GM21576 (cell line): Measurements from ENCODE around the gene RHOT1.
"Not testable (repeated sequence)": the region's sequence is repeated elsewhere in the genome, so short reads cannot be mapped to it uniquely, and the experiment has no call there.

Source experiments
- ATAC-seq: cut with Tn5 transposase; IDR thresholded peaks from one replicate; pipeline ENCODE4 v1.9.1; 2021; ENCODE audit warnings: mild to moderate bottlenecking, moderate library complexity; ENCODE audit not compliant: unreplicated experiment

The RHOT1 gene

DNA sequence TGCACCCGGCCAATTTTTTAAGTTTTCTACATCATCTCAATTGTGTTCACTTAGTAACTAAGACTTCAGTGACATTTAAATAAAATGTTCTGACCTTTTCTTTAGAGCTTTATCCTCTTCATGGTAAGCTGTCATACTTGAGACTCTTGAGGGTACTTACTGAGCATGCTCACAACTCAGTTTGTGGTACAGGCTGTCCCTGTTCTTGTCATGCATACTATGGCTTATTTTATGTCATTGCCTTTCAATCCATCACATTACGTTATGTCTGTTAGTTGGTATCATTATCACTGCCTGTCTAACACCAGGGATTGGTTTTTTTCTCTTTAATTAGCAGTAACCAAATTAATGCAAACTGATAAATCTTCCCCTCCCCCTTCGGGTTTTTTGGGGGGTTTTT lies 81.4 kb downstream of the RHOT1 start:
- no peak for ATAC-seq

DNA sequence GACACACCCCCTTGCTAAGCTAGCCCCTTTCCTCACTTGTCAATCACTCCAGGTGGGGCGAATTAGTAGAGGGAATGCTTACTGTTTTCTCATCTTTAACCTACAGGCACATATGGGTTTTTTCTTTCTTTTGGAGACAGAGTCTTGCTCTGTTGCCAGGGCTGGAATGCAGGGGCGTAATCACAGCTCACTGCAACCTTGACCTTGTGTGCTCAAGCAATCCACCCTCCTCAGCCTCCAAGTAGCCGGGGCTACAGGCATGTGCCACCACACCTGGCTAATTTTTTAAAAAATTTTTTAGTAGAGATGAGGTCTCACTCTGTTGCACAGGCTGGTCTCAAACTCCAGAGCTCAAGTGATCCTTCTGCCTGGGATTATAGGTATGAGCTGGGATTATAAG lies 84.6 kb downstream of the RHOT1 start:
- ATAC-seq, result no peak

DNA sequence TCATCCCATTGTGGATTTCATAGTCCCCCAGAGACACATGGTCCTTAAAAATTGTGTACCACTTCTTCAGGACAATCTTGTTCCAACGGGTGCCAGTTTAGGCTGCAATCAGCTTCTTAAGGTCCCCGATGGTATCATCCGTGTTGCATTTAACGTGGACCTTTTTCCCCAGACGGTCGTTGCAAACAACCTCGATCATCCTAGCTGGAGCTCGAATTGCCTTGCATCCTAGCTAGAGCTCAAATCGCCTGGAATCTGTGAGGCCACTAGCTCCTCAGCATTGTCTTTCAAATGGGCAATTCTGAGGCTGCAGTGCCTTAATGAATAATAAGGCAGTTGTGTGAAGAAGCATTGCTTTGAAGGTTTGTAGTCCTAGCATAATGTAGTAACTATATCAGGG lies 85.6 kb downstream of the RHOT1 start:
- ATAC-seq, result no peak

DNA sequence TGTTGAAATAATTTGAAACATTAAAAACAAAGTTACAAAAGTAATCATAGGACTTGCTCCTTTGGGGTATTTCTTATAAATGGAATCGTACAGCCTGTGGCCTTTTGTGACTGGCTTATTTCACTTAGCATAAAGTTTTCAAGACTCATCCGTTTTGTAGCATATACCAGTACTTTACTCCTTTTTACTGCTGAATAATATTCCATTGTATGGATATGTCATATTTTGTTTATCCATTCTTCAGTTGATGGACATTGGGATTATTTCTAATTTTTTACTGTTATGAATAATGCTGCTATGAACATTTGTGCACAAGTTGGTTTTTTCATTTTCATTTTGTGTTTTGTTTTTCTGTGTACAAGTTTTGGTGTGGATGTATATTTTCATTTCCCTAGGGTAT lies 93.3 kb downstream of the RHOT1 start:
- ATAC-seq, result no peak

DNA sequence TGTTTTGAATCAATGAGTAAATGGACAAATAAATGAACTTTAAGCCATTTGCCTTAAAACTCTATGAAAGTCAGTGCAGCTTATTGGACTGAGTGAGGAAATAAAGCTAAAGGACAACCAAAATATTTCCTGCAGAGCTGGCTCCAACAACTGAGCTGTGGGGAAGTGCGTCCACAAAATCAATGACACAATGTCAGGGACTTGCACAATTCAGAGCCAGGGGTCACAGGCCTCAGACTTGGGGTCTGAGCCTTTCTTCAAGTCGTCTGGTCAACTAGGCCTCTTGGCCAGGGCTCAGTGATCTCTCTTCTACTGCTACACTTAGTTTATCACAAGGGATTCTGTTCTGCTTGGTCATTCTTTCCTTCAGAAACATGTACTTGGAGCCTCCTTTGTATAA lies 97.2 kb downstream of the RHOT1 start:
- no peak for ATAC-seq

DNA sequence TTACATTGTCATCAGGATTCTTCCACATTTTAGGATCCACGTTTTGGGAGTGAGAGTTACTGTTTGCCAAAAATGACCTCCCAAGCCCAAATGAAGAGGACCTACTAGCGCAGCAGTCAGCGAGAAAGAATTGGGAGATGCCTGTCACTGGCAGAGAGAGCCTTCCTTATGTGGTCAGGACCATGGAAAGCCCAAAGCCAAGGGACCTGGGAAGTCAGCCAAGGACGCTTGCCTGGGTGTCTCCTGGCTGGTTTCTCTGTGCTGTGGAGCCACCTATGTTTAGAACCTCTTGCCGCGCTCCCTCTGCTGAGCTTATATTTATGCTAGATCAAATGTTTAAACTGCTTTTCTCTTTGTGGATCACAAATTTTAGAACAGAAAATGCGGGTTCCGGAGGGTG lies 98.4 kb downstream of the RHOT1 start:
- ATAC-seq, result no peak

DNA sequence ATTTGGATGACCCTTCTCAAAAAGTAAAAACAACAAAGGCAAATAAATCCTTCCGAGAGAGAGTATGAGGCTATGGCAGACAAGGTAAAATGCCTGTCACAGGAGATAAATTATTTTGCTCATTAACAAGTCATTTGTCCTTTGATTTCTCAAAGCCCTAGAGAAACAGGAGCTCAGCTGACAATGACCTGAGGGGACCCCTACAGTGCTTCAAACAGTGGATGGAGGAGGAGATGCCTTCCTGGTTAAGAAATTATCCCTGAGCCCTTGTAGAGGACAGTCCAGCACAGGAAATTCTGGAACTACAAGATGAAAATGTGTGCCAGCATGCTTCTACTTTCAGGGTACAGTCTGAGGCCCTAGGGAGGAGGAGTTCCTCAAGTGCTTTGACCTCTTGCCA lies 99.3 kb downstream of the RHOT1 start:
- ATAC-seq, result no peak

DNA sequence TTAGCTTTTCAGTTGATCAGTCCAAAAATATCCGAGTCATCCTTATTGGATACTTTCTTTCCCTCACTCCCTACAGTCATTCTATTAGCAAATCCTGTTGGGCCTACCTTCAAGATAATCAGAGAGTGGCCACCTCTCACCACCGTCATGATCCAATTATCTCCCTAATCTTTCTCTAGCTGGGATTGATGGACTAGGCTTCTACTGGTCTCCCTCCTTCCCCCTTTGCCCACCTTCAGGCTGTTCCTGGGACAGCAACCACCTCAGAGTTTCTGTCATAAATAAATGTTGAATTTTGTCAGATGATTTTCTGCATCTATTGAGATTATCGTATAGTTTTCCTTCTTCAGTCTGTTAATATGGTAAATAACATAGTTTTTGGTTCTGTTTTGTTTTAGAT lies 107.2 kb downstream of the RHOT1 start:
- no peak for ATAC-seq

DNA sequence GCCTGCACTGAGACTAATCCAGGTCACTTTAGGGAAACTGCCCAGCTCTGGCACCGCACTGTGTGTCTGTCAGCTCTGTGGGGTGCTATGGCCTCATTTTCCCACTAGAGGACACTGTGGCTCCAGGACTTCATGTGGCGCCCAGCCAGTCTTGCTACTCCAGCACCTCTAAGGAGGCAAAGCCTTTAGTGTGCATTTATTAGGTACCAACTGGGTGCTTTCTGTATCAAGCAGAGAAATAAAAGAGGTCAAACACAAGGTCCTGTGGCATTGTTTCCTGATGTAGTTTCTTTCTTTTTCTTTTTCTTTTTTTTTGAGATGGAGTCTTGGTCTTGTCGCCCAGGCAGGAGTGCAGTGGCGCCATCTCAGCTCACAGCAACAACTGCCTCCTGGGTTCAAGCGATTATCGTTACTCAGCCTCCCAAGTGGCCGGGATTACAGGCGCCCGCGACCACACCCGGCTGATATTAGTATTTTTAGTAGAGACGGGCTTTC lies 110.9 kb downstream of the RHOT1 start:
- no peak for ATAC-seq

DNA sequence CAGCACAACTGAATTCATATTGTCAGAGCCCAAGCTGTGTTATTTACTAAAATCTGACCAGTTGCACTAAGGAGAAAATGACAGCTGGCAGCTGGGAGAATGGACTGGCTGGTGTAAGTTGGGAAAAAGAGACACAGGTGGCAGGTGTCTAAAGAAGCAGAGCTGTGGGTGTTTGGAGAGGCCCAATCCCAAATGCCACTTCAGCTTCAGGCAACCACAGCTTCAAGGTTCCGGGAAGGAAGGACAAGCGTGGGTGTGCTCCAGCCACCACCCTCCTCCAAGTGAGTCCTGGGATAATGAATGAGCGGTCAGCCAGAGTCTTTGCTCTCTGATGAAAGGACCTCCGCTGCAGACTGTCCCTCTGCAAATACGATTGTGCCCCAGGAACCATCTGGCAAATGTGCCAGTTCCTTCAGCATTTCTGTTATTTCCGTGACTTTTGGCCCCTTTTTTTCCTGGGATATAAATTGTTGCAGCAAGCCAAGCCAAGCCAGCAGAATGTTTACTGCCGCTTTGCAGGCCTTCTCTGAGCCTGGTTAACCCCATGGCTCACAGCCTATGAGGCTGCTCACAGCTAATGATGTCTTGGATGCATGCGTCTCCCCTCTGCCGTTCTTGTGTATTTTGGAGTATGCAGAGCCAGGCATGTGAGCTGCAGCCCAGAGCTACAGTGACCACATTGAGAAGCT lies 113.9 kb downstream of the RHOT1 start:
- ATAC-seq, result no peak

DNA sequence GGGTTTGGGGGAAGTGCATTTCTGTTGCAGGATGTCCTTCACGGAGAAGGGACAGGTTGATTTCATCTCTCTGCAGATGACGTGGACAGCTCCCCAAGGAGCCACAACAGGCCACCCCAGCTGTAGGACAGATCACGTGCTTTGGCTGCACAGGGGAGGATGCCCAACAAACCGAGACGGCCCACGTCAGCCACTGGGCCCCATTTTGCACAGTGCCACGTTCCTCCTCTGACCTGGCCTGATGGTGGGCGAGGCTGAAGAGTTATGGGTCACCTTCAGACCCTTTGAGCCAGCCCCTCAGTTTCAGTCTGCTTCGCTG lies 114.4 kb downstream of the RHOT1 start:
- no peak for ATAC-seq

DNA sequence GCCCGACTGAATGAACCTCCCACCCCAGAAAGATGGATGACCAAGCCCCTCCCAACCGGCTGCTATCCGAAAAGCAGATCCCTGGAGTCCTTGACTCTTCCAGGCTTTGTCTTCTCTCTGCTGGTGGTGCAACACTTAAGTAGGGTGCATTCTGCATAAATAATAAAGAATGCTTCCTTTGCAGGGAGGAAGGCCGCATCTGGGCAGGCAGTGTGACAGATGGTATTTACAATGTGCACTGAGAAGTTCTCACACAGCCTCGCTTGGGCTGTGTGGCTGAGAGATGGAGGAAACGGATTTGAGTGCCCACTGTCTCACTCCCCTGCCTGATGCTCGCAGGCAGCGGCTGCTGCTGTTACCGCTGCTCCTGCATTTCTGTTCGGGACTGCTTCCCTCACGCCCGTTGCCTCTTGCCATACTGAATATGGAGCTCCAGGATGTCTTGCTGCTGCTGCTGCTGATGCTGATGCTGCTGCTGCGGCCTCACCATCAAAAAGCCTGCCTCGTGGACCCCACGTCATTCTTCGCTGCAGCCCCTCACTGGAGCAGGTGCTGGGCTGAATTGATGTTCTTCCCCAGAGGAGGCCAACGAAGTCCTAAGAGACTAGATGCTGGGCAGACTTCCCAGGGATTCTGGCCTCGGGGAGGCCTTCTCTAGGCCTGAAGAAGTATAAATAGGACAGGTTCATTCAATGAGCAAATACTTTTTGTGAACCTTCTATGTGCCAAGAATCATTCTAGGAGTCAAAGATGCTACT lies 116.3 kb downstream of the RHOT1 start:
- ATAC-seq, result no peak

DNA sequence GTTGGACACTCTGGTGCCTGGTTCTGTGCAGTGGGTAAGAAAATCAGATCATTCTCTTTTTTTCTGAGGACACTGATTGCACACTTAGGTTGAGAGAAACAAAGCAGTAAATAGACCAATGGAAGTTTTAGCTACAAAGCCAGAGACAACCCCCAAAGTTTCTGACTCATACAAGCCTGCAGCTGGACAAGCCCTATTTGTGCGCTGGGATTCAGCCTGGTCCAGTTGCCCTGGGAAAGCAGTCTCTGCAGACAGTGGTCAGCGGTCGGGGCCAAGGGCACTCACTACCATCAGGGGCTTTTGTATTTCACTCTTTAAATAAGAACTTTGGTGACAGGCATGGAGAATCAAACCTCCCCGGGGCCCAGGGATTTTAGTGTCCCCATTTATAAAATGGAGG lies 117.3 kb downstream of the RHOT1 start:
- ATAC-seq, result no peak

DNA sequence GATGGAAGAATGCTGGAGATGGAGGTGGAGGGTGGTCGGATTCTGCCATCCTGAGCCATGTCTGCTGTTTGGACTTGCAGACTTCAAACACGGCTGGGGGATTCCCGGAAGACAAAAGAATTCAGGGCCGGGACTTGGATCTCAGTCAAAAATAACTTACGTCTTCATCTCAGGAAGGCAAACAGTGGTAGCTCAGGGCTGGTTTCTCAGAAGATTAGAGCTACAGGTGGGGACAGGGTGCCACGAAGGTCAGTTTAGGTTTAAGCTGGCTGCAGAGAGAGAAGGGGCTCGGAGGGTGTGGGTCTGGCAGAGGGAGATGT lies 119.1 kb downstream of the RHOT1 start:
- ATAC-seq, result no peak

DNA sequence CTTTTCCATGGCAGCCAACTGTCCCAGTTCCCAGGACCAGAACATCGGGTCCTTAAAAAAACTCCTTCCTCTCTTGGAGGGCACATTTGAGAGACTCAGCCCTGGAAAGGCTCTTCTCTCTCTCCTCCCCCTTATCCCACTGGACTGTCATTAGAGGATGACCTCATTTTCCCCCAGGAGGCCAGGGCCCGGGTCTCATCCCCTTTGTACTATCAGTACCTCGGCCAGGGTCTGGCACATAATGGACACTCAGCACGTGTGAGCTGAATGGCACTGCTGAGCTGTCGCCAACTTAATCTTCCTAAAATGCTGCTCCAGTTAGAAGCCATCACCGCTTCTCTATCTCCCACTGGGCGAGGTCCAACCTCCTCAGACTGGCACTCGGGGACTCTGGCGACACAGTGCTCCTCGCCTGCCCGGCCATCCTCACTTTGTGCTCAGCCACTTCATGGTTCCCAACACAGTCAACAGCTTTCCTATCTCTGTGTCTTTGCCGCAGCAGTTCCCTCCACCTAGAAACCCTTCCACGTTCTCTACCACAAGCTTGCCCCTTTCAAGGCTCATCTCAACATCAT lies 119.7 kb downstream of the RHOT1 start:
- no peak for ATAC-seq

DNA sequence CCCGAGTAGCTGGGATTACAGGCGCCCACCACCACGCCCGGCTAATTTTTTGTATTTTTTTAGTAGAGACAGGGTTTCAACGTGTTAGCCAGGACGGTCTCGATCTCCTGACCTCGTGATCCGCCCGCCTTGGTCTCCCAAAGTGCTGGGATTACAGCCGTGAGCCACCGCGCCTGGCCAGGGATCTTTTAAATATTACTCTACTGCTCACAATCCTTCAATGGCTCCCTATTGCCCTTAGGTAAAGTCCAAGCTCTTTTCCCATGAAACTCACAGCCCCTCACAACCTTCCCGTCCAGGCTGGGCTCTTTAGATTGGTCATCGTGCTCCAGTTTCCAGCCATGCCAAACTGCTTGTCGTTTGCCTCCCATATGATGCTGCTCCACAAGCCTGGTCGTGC lies 121.2 kb downstream of the RHOT1 start:
- not testable (repeated sequence) for ATAC-seq

DNA sequence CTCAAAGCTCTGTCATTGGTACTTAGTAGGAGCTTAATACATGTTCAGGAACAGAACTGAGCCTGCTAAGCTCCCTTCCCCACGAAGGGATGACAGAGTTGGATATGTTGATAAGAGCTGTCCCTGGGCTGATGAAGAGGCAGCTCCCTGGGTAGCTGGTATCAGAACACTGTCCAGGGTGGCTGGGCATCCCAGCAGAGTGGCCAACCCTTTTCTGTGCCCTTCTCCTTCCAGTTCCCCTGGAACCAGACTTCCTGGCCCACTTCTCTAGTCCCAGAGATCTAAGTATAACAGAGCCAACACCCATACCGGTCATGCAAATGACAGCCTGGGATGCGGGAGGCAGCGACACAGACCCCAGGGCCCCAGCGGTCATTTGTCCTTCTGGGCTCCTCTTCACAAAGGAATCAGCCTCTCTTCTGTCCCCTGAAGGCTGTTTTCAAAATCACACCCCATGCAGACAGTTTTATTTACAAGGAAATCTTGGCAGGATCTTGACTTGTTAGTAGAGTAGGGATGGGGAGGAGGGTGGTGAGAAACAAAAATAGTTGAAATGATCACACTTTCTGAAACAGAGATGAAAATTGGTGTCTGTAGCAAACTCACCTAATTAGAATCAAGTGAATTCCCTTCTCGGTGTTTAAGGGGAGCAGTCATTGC lies 122.0 kb downstream of the RHOT1 start:
- ATAC-seq, result no peak

DNA sequence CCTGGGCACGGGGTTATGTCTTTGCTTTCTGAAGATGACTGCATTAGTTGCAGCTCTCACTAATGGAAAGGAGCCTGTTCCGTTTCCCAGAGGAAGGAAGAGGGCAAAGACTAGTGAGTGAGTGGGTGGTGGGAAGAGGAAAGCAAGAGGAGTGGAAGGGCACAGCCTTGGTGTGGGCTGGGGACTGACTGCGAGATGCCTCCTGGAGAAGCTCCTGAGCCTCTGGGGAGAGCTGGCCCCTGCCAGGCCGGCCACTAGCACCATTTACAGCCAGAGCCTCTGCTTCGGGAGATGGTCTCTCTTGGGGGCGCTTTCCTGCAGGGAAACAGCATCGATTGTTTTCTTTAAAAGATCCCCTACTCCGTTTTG lies 122.5 kb downstream of the RHOT1 start:
- ATAC-seq, result no peak

DNA sequence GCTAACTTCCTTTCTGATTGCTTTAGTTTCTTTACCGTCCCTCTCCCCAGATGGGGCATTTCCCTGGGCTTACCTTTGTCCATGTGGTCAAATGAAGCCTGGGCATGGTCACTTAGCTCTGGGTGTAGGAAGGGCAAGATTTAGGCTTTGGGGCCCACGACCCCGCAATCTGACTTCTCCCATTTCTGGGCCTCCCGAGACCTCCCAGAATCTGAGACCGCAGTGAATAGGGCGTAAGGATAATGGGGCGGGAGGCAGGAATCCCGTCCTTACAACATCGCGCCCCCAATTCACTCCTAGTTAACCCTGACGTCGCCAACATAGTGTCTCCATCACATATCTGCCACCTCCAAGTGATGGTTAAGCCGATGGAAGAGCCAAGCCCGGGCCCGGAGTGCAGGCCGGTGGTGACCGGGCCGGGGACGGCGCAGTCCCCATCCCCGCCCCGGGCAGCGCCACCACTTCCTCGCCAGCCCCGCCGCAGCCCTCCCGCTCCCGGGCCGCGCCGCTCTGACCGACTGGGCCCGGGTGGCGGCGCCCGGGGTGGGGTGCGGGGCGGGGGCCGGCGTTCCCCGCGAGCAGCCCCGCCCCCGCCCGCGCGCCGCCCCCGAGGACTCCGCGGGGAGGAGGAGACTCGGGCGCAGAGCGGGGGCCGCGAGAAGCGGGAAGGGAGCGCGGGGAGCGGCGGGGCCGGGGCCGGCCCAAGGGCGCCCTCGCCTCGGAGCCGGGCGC lies 123.1 kb downstream of the RHOT1 start, which contains the start of gene RHBDL3:
Gene RHBDL3 (plus strand): TSS at position 641 of the 732 bp plus-strand sequence. CDS start 358 bp downstream, outside the sequence.
- ATAC-seq, result no peak

DNA sequence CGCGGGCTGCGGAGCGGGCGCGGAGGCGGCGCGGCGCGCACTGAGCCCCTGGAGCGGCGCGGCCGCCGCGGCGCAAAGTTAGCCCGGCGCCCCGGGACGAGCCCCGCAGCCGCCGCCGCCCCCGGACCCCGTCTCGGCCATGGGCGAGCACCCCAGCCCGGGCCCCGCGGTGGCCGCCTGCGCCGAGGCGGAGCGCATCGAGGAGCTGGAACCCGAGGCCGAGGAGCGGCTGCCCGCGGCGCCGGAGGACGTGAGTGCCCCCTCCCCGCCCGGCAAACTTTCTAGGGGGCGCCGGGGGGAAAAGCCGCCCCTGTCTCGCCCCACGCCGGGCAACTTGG lies 123.7 kb downstream of the RHOT1 start:
- no peak for ATAC-seq
